ENCODE measurements around the gene TESK2. TPM values are rescaled to one million over a fixed set of nuclear protein-coding genes. Genes with fewer than 3 reads are reported as not detected.

TESK2 gene
- total RNA-seq, 1 donor from 2014 or later = 8.0 TPM

GRCh38 chr1:45304311-45305081, 186.5 kb downstream of the TESK2 start:
- no peaks in the 10 kb centered on the region for H3K9me3 Mint-ChIP-seq (ENCODE audit: unreplicated experiment)
- peak overlapping the region; percentile 89 for H3K4me3 Mint-ChIP-seq (ENCODE audit: unreplicated experiment)
- no peak for TF ChIP-seq CTCF (IDR thresholded peaks at IDR 0.05; ENCODE audit: unreplicated experiment)
- no peak for DNase-seq (ENCODE audit: low spot score)
- peak overlapping the region; percentile 50 for H3K27ac Mint-ChIP-seq (ENCODE audit: unreplicated experiment)
- peaks cover 4% of the 10 kb centered on the region for H3K4me1 Mint-ChIP-seq (ENCODE audit: unreplicated experiment)
- peaks cover 5% of the 10 kb centered on the region for H3K27me3 Mint-ChIP-seq (ENCODE audit: unreplicated experiment)
- no peaks in the 10 kb centered on the region for H3K36me3 Mint-ChIP-seq (ENCODE audit: low read depth, unreplicated experiment)

DNA sequence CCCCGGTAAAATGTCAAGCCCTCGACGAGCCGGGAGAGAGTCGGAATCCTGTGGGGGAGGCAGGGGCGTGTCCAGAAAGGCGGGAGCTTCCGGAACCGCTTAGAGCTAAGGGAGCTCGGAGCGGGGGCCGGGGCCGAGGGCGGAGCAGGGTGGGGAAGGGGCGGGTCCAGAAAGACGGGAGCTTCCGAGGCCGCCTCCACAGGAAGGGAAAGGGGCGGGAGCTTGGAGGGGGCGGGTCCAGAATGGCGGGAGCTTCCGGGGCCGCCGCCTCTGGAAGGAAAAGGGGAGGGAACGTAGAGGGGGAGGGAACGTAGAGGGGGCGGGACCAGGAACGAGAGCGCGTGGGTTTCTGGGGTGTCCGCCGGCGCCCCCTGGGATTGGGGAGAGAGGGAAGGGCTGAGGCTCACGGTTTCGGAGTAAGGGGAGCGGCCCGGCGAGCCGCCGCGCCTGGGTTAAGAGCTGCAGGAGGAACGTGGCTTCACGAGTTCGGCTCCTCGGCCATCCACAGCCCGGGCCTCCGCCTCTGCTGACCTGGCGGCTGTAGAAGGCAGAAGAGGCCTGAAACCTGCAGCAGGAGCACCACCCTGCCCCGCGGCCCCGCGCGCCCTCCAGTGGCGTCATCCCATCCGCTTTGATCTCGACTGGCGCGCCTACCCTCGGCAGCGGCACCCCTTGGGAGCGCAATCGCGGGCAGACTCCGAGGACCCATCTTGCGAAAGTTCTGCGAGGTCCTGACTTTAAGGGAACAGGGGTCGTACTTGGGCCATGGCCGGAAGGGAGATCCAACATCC, 187.2 kb downstream of the TESK2 start:
- peak; percentile 46 for TF ChIP-seq CTCF (IDR thresholded peaks at IDR 0.05; ENCODE audit: unreplicated experiment)
- Mint-ChIP-seq H3K36me3 (ENCODE audit: low read depth, unreplicated experiment) (no peaks in the 10 kb centered on the region), H3K4me3 (ENCODE audit: unreplicated experiment) (peak overlapping the region; percentile 91), H3K27me3 (ENCODE audit: unreplicated experiment) (peaks cover 7% of the 10 kb centered on the region), H3K9me3 (ENCODE audit: unreplicated experiment) (no peaks in the 10 kb centered on the region), H3K4me1 (ENCODE audit: unreplicated experiment) (peaks cover 4% of the 10 kb centered on the region), H3K27ac (ENCODE audit: unreplicated experiment) (peak overlapping the region; percentile 89)
- peak; percentile 95 for DNase-seq (ENCODE audit: low spot score)

DNA sequence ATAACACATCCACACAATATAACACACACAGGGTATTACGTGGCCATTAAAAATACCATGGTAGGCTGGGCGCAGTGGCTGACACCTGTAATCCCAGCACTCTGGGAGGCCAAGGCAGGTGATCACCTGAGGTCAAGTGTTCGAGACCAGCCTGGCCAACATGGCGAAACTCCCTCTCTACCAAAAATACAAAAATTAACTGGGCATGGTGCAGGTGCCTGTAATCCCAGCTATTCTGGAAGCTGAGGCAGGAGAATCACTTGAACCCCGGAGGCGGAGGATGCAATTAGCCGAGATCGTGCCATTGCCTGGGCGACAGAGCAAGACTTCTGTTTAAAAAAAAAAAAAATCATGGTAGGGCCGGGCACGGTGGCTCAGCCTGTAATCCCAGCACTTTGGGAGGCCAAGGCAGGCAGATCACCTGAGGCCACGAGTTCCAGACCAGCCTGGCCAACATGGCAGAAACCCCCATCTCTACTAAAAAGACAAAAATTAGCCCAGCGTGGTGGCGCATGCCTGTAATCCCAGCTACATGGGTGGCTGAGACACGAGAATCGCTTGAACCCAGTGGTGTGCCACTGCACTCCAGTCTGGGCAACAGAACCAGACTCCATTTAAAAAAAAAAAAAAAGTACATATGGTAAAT, 188.3 kb downstream of the TESK2 start:
- H3K4me1 Mint-ChIP-seq (ENCODE audit: unreplicated experiment) = peaks cover 9% of the 10 kb centered on the region
- no peak for TF ChIP-seq CTCF (IDR thresholded peaks at IDR 0.05; ENCODE audit: unreplicated experiment)
- peaks cover 7% of the 10 kb centered on the region for H3K27me3 Mint-ChIP-seq (ENCODE audit: unreplicated experiment)
- no peak overlapping the region for H3K4me3 Mint-ChIP-seq (ENCODE audit: unreplicated experiment)
- no peak for DNase-seq (ENCODE audit: low spot score)
- peak overlapping the region; percentile 12 for H3K27ac Mint-ChIP-seq (ENCODE audit: unreplicated experiment)
- H3K36me3 Mint-ChIP-seq (ENCODE audit: low read depth, unreplicated experiment) = no peaks in the 10 kb centered on the region
- no peaks in the 10 kb centered on the region for H3K9me3 Mint-ChIP-seq (ENCODE audit: unreplicated experiment)

DNA sequence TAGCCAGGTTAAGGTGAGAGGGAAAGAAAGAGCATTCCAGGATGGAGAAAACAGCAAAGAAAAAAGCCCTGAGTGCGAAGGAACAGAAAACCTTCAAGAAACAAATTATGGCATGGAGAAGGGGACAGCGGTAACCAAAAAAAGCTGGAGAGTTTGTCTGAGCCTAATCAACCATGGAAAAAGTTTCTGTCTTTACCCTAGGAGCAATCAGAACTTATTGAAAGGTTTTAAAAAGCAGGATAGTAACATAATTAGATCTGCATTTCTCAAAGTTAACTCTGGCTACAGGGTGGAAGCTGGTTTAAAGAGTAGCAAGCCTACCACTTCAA, 190.3 kb downstream of the TESK2 start:
- Mint-ChIP-seq H3K27ac (ENCODE audit: unreplicated experiment) (no peak overlapping the region), H3K4me3 (ENCODE audit: unreplicated experiment) (no peak overlapping the region), H3K4me1 (ENCODE audit: unreplicated experiment) (peaks cover 14% of the 10 kb centered on the region), H3K9me3 (ENCODE audit: unreplicated experiment) (no peaks in the 10 kb centered on the region), H3K36me3 (ENCODE audit: low read depth, unreplicated experiment) (no peaks in the 10 kb centered on the region), H3K27me3 (ENCODE audit: unreplicated experiment) (peaks cover 7% of the 10 kb centered on the region)
- DNase-seq (ENCODE audit: low spot score) = no peak
- TF ChIP-seq CTCF (IDR thresholded peaks at IDR 0.05; ENCODE audit: unreplicated experiment) = no peak
